GM21529 (cell line): ENCODE results near the gene METTL26.

ENCODE experiments used
- ATAC-seq: cut with Tn5 transposase; IDR thresholded peaks from one replicate; pipeline ENCODE4 v1.9.1; 2021; ENCODE audit not compliant: unreplicated experiment

METTL26 gene

GRCh38 chr16:625977-626765 lies 9.9 kb downstream of the METTL26 start:
- ATAC-seq = no peak

DNA sequence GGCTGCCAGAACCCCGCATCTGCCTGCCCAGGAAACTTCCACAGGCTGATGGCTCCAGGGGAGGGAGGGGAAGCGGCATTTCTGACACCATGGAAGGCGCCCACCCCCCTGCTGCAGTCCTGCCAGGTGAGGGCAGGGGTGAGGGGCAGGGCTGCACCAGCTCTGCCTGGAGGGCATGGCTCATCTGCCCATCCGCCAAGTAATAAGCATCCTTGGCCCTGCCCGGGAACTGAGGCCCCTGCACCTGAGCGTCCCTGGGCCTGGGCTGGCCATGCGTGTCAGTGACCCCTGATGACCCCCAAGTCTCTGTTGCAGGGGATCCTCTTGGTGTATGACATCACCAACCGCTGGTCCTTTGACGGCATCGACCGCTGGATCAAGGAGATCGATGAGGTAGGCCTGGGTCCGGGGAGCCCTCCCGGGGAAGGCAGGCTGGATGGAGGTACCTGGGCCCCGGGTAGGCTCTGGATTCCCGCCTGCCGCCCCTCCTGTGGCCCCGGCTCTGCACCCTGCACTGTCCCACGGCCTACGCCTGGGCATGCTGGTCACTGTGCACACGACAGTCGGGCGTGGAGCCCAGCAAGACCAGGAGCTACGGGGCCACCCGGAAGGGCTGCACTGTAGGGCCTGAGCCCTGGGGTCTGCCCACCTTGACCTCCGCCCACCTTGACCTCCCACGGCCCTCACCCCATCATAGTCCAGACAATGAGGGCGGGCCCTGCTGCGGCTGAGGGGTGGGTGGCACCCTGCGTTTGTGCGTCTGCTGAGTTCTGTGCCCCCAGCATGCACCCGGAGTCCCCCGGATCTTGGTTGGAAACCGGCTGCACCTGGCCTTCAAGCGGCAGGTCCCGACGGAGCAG lies 10.8 kb downstream of the METTL26 start:
- ATAC-seq = no peak

DNA sequence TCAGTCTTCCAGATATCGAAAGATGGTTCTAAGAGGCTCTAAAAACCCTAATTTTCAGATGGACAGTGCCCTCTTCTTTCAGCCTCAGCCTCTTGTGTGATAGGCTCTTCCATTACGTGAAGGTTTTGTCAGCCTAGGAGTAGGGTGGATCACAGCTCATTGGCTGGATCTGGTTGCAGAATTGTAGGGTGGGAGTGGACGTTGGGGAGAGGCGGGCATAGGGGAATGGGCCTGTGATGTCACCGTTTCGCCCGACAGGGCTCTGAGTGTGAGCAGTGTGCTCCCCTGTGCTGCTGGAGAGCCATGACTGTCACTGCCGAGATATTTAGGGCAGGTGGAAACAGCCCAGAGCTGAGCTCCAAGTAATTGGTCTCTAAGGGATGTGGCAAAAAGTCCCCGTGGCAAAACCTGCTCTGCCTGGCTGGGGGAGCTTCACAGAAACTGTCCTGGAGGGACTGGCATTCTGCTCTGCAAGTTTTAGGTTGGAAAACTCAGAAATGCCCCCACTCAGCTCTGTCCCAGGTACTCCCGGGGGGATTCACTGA lies 11.5 kb downstream of the METTL26 start:
- no peak for ATAC-seq

DNA sequence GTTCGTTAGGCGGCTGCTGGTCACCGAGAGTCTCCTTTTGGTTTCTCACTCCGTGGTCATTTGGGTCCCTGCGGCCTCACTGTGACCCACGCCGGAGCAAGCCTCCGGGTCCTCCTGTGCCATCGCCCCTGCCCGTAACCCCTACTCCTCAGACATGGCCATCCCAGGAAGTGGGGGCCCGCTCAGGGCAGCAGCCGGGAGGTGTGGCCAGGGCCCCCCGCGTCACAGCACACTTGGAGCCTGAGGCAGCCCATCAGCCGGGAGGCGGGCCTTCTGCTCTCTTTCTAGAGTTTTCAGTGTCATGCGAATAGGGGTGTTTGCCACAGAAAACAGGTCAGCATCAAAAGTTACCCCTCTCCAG lies 13.2 kb downstream of the METTL26 start:
- ATAC-seq = no peak

DNA sequence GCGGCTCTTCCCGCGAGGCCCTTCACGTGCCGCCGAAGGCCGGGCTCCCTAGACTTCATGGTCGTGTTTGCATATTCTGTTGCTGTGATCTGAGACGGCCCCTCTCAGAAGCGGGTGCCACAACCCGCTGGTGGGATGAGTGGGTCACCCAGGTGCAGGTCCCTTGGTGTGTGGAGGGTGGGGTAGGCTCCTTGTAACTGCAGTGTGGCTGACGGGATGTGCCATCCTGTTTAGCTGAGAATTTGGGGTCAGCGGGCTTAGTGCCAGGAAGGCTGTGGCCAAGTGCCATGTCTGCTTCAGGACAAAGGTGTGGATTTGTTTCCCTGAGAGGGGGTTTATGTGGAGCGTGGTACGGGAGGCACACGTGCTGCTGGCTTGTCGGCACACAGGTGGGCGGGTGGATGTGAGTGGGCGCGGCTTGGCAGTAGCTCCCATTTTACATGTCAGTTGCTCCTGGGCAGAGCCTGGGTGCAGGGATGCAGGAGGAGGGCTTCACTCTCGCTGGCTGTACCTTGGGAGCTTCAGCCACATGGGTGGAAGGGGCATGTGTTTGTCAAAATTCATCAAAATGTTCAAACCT lies 14.5 kb downstream of the METTL26 start:
- no peak for ATAC-seq

DNA sequence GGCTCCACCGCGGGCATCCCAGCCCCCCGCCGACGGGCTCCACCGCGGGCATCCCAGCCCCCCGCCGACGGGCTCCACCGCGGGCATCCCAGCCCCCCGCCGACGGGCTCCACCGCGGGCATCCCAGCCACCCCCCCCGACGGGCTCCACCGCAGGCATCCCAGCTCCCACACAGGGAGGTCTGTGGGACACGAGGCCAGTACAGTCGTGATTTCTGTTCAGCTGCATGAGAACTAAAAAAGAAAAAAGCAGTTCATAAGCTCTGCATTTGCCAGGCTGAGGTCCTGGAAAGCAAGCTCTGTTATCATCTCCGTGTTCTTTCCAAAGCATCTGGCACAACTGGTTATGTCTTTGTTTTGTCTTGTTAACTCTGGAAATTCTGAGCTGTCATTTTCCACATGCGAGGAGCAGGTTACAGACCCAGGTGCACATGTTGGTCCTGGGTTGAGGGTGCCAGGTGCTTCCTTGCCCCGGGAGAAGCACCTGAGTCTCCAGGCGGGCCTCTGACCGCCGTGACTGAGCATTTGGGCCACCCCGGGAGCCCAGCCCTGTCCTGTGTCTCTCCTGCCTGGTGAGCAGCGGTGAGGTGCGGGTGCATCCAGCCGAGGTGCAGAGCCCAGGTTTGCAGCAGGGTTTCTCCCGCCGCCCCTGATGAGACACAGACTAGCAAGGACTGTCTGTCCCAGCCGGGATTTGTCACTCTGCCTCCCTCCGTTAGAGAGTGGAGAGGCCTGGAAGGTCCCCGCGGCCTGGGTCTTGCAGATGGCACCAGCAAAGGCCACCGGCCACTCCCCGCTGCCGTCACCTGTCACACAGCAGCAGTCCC lies 15.2 kb downstream of the METTL26 start:
- no peak for ATAC-seq

GRCh38 chr16:619476-620100 lies 16.5 kb downstream of the METTL26 start:
- no peak for ATAC-seq

DNA sequence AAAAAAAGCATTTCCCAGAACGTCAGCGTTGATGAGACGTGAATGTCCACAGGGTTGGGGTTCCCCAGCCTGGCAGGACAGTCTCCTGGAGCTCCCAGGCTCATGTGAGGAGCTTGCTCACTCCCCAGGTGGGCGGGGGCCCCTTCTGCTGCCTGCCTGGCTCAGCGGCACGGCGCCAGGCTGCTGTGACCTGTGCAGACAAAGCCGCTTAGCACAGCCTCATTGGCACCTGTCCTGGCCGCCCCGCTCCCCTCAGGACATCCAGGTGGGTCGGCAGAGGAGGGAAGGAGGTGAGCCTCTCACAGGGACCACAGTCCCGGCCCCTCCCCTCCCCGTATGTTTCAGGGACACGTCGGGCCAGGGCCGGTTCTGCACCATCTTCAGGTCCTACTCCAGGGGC lies 18.2 kb downstream of the METTL26 start:
- no peak for ATAC-seq

DNA sequence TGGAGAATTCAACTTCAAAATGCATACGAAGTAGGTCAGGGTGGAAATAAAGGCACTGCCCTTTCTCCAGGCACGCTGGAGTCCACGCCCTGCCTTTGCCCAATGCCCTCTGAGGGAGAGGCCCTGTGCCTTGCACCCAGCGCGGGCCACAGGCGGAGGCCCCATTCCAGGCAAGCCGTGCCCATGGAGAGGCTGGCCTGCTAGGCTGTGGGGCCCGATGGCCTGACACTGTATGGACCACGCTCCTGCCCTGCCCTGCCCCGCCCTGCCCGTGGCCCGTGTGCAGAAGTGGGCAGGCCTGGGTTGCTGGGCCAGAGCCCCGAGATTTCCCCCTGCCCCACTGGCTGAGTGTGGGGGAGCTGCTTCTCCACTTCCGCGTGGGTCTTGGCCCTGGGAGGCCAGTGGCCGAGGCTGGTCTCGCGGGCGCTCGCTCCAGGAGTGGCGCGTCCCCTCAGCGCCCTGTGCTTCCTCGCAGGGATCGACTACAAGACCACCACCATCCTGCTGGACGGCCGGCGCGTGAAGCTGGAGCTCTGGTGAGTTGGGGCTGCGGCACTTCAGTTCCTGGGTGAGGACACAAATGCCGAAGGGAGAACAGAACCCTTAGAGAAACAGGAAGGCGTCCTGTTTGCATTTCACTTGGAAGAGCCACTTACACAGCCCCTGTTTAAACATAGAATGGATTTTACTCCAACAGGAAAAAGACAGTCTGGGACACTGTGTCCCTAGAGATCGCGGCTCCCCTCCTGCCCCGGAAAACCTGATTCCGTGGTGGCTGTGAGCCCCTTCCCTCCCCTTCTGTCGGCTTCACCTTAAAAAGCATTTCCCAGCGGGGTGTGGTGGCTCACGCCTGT lies 19.1 kb downstream of the METTL26 start:
- ATAC-seq = no peak

DNA sequence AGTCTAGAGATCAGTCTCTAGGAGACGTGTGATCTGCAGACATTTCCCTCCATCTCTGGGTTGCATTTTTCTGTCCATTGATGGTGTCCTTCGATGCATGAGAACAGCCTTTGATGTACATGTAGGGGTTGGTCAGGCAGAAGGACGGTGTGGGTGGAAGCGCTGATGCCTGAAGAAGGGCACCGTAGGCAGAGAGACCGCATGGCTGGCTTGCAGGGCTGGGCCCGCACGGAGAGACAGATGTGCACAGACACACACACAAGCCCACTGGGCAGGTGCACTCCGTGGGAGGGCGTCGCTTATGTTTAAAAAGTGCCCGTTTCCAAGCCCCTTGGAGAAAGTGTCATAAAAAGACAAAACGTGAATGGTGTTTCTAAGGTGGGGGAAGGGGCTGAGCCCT lies 21.0 kb downstream of the METTL26 start:
- no peak for ATAC-seq

DNA sequence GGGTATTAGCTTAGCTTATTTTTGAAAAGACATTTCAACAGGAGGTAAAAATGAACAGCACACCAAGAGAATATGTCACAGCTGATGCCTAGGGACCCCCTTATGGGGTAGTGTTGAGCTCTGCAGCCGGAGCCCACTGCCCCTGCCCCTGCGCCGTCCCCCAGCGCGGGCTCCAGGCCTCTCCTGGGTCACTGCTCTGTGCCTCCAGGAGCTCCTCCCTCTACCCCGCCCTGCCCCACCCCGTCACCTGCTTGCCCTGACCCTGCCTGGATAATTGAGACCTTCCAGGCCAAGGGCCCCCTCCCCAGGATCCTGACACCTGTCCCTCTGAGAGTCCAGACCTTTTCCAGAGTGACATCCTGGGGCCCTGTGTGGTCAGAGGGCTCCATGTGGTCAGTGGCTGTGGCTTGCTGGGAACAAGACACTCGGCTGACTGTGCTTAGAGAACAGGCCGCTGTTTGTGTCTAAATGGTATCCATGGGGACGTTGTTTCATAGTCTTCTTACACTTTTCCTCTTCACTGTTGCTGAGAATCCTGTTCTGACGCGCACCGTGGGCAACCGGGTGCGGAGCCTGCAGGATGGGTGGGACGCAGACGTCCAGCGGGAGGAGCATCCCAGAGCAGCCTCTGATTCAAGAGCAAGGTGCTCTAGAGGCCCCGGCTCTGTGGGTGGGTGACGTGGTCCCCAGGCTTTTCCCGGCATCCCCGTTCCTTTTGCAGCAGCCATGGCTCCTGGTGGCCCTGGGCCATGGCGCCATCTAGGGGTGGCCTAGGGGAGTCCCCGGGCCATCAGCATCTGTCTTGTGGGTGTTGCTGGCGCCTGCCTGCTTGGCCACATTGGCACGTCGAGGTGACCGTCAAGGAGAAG lies 25.4 kb downstream of the METTL26 start:
- ATAC-seq = no peak

- ATAC-seq = no peak
These were observed 26.1 kb downstream of the METTL26 start for GRCh38 chr16:609984-610383.

- ATAC-seq = no peak
These were observed 26.8 kb downstream of the METTL26 start for GRCh38 chr16:609316-609715.

GRCh38 chr16:608019-608418 lies 28.1 kb downstream of the METTL26 start:
- ATAC-seq = no peak

GRCh38 chr16:606656-607307 lies 29.3 kb downstream of the METTL26 start:
- ATAC-seq = no peak

DNA sequence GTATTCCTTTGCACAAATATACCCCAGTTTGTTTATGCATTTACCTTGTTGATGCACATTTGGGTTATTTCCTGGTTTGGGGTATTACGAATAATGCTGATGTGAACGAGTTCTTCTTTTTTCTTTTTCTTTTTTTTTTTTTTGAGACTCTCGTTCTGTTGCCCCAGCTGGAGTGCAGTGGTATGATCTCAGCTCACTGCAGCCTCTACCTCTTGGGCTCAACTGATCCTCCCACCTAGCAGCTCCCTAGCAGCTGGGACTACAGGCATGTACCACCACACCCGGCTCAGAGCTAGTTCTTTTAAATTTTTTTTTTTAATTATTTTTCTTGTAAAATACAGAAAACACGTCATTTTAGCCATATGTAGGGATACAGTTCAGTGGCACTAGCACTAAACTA lies 32.2 kb downstream of the METTL26 start:
- no peak for ATAC-seq

GRCh38 chr16:600781-601180 lies 35.3 kb downstream of the METTL26 start:
- ATAC-seq = no peak
